ENCODE measurements around the gene SLC18A3.
A peak's percentile ranks its signal among the peaks of the same experiment; 100 is the strongest.

Gene SLC18A3

GRCh38 chr10:49654036-49654693, 44.1 kb downstream of the SLC18A3 start:
- in situ Hi-C loops (cut with HindIII; ENCODE audit: low pct_unique_long_range_greater_than_20kb, low sequenced_read_pairs) = no loop called here
- no peak for DNase-seq (ENCODE audit: low read depth in 1 of 2, low spot score in 1 of 2)
- TF ChIP-seq JUND (IDR thresholded peaks at IDR 0.05; ENCODE audit: low read depth) = no peak

- in situ Hi-C loops (cut with HindIII; ENCODE audit: low pct_unique_long_range_greater_than_20kb, low sequenced_read_pairs) = no loop called here
- DNase-seq (ENCODE audit: low read depth in 1 of 2, low spot score in 1 of 2) = no peak
- no peak for TF ChIP-seq JUND (IDR thresholded peaks at IDR 0.05; ENCODE audit: low read depth)
Measured at GRCh38 chr10:49655099-49655498, 45.0 kb downstream of the SLC18A3 start.

GRCh38 chr10:49656845-49657493, 46.9 kb downstream of the SLC18A3 start:
- DNase-seq (ENCODE audit: low read depth in 1 of 2, low spot score in 1 of 2) = no peak
- TF ChIP-seq JUND (IDR thresholded peaks at IDR 0.05; ENCODE audit: low read depth) = no peak
- in situ Hi-C loops (cut with HindIII; ENCODE audit: low pct_unique_long_range_greater_than_20kb, low sequenced_read_pairs) = no loop called here

GRCh38 chr10:49657606-49658005, 47.5 kb downstream of the SLC18A3 start:
- no peak for DNase-seq (ENCODE audit: low read depth in 1 of 2, low spot score in 1 of 2)
- TF ChIP-seq JUND (IDR thresholded peaks at IDR 0.05; ENCODE audit: low read depth) = no peak
- in situ Hi-C loops (cut with HindIII; ENCODE audit: low pct_unique_long_range_greater_than_20kb, low sequenced_read_pairs) = no loop called here

GRCh38 chr10:49661140-49661856, 51.2 kb downstream of the SLC18A3 start:
- in situ Hi-C loops (cut with HindIII; ENCODE audit: low pct_unique_long_range_greater_than_20kb, low sequenced_read_pairs) = no loop called here
- peak in 1 of 2 experiments; percentile 36 for DNase-seq (ENCODE audit: low read depth in 1 of 2, low spot score in 1 of 2)
- TF ChIP-seq JUND (IDR thresholded peaks at IDR 0.05; ENCODE audit: low read depth) = no peak
